ENCODE measurements around the gene FAM120AOS.

The FAM120AOS gene

GRCh38 chr9:93453047-93453914 lies at the start of gene FAM120AOS:
FAM120AOS (minus strand) TSS chr9:93453581; CDS start chr9:93452709, 872 bp downstream.
- DNase-seq = peak; percentile 95

- DNase-seq = no peak
Observed at GRCh38 chr9:93501406-93501805, 48.0 kb upstream of the FAM120AOS start.

GRCh38 chr9:93500571-93501298 lies 47.4 kb upstream of the FAM120AOS start:
- DNase-seq = no peak

DNA sequence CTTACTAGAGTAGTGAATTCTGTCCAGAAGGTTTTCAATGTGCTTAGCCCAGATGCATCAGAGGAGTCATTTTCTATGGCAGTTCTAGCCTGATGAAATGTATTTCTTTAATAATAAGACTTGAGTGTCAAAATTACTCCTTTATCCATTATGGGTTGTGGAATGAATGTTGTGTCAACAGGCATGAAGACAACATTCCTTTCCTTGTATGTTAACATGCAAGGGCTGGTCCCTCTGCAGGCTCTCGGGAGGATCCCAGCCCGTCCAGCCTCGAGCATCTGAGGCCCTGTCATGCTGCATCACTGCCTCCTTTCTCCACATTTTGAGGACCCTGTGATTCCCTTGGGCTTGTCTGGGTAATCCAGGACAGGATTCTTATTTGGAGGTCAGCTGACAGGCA lies 42.9 kb upstream of the FAM120AOS start:
- DNase-seq = no peak

GRCh38 chr9:93493949-93494348 lies 40.6 kb upstream of the FAM120AOS start:
- no peak for DNase-seq

DNA sequence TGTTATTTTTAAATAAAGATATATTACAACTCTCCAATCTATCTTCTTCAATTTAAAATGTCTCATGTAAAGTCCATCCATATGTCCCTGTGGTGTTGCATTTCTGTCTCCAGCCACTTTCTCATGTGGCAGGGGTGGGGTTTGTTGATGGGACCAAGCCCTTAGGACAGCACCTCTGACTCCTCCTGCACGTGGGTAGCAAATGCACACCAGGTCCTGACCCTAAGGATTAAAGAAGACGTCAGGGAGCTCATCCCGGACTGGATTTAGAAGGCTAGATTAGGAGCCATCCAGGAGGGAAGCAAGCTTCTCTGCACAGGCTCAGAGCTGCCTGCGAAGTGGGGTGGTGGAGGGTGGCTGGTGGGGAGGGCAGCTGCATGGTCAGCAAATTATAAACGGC lies 38.9 kb upstream of the FAM120AOS start:
- DNase-seq = no peak

DNA sequence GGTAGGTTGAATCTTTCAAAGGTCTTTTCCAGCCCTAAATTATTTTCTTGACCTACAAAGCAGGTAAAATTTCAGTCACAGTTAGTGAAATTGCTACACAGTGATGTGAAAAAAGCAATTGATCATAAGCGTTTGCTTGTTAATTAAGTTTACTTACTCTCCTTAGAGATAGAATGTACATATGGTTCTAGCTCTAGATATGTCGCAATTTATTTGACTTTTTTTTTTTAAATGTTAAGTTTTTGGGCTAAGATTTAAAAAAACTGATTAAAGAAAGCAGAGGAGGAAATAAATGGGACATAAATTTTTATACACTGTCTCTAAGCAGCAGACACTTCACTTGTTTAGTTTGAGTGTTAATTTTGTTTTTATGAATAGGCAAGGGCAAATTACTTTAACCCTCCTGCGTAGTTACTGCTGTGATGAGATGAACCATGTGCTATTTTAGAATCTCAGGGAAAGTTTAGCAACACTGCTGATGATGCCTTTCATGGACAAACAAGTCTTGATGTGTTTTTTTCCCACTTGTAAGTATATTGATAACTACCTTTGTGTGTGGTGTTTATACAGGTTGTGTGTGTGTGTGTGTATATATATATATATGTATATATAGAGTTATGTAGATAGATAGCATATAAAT lies 38.3 kb upstream of the FAM120AOS start:
- DNase-seq = no peak

DNA sequence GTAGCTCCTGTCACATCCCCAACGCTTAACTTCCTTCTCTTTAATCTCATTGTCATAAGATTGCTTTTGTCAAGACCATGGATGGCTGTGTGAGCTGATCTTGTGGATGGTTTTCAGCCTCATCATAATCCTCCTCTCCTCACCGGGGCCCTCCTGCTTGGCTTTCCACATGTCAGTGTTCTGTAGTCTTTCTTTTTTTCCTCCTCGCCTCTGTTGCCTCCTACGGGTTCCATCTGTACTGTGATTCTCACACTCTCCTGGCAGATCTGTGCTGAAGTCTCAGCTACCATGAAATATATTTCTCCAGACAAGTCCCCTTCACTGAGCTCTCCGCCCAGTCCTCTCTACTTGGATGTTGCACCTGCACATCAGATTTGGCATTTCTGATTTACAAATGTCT lies 34.9 kb upstream of the FAM120AOS start:
- DNase-seq = no peak

DNA sequence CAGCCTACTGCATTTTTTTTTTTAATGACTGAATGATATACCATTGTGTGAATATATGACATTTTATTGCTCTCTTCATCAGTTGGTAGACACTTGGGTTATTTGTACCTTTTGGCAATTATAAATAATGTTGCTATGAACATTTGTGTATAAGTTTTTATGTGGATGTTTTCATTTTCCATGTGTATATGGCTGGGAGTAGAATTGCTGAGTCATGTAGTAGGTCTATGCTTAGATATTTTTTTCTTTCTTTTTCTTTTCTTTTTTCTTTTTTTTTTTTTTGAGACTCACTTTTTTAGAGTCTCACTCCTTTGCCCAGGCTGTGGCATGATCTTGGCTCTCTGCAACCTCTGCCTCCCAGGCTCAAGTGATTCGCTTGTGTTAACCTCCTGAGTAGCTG lies 32.9 kb upstream of the FAM120AOS start:
- no peak for DNase-seq

DNA sequence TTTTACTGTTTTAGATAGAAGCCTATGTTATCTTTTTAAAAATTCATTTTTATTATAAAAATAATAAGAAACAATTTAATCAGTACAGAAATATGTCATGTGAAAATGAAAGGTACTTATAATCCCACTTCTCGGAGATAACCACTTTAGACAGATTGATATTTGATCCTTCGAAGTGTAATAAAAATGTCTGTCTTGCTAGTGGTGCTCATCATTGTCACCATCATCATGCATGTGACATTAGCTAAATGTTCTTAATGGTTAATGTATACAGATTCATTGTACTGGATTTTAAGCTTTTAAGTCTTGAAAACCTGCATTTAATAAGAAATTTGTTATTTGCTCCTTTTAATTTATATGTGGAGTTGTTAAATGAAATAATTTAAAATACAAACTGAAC lies 30.1 kb upstream of the FAM120AOS start:
- DNase-seq = no peak

GRCh38 chr9:93480728-93481324 lies 27.4 kb upstream of the FAM120AOS start:
- DNase-seq = no peak

- no peak for DNase-seq
Observed at GRCh38 chr9:93480262-93480661, 26.9 kb upstream of the FAM120AOS start.

DNA sequence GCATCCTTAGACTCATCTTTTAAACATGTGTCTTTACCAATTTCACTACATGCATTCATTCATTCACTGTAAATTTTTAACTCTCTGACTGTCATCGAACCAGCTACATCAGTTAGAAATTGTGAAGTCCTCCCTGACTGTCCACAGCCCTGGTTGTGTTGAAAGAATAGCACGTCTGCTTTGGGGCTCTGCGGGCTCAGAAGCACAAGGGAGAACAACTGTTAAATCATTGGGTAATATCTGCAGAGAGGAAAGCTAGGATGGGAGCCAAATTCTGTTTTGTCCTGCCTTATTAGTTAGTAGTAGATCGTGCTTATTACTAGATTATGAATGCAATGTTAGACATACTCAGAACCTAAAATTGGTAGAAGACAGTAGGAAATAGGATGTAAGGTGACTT lies 26.3 kb upstream of the FAM120AOS start:
- no peak for DNase-seq

GRCh38 chr9:93477397-93477796 lies 24.0 kb upstream of the FAM120AOS start:
- DNase-seq = no peak

GRCh38 chr9:93476924-93477323 lies 23.5 kb upstream of the FAM120AOS start:
- DNase-seq = no peak

- no peak for DNase-seq
Observed at GRCh38 chr9:93475856-93476255, 22.5 kb upstream of the FAM120AOS start.

DNA sequence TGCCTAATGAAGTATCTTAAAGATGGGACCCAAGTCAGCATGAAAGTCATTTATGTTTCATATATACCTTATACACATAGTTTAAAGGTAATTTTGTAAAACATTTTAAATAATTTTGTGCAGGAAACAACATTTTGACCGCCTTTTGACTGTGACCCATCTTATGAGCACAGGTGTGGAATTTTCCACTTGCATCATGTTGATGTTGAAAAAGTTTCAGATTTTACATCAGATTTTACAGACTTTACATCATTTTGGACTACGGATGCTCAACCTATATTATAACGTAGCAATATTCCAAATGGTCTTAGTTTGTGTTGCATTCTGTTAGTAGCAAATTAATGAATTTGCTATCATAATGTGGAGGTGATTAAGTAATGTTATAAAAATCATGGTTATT lies 21.7 kb upstream of the FAM120AOS start:
- DNase-seq = no peak

DNA sequence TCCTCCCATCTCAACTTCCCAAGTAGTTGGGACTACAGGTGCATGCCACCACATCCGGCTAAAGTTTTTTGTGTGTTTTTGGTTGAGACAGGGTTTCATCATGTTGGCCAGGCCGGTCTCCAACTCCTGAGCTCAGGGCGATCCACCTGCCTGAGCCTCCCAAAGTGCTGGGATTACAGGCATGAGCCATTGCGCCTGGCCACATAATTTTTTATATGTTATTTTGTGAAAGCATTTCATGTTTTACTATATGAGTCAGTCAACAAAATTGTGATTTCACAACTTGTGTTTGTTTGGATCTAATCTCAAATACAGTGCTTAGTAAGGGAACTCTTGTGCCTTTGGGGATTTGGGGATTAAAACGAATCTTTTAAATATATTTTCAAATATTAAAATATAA lies 20.0 kb upstream of the FAM120AOS start:
- no peak for DNase-seq

DNA sequence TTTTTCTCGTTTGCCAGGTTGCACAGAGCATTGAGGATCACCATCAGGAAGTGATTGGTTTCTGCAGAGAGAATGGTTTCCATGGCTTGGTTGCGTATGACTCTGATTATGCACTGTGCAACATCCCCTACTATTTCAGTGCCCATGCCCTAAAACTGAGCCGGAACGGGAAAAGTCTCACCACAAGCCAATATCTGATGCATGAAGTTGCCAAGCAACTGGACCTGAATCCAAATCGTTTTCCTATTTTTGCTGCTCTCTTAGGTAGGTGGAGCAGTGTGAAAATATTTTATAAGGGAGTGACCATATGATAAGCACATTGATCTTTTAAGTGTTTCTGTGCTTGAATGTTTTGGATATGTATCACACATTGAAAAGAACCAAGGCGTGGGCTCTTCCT lies 17.7 kb upstream of the FAM120AOS start:
- no peak for DNase-seq

GRCh38 chr9:93470391-93470790 lies 17.0 kb upstream of the FAM120AOS start:
- no peak for DNase-seq

DNA sequence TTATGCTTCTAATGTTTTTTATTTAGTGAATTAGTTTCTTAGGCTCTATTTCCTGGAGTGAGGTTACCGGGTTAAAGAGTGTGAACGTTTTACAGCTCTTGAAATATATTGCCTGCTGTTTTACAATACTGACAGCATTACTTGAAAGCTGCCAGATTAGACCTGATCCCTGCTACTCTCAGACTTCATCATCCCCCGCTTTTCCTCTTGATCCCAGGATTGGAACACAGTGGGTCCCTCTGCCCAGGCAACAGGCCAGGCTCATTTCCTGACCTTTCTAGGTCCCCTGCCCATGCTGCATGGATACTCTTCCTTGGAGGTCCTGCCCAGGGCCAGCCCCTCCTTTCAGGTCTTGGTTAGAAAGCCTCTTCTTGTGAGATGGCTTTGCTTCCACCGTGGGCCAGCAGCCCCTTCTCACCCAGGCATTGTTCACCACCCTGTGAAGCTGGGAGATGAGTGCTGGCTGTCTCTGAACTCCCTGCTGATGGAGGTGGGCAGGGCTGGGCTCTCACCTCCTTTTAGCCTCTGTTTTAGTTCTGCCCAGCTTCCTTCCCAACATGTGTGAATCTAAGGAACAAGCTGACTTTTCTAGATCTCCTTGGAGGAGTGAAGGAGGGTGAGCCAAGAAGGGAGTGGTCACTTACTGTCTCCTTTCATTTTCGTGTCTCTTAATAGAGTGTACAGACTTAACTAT lies 15.5 kb upstream of the FAM120AOS start:
- DNase-seq = no peak

DNA sequence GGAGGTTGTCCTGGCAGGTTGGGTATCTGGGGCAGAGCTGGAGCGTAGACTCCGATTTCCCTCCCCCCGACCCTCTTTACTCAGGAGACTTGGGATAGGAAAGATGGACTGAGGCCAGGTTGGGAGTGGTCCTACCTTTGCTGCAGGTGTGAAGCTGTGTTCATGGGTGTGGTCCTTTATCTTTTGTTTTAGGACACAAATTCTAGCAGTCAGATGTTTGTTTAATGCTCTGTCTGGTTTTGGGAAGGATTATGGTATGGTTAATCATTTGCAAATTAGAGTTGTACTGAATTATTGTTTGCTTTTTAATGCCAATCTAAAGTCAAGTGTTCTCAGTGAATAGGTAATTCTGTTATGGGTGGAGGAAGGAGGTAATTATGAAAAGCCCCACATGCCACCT lies 14.1 kb upstream of the FAM120AOS start:
- no peak for DNase-seq

GRCh38 chr9:93467062-93467416 lies 13.7 kb upstream of the FAM120AOS start:
- DNase-seq = no peak
